Right cardiac atrium (tissue), 5 donors: ENCODE data around the gene TSPAN8. TPM values are rescaled to one million over a fixed set of nuclear protein-coding genes. Genes with fewer than 3 reads are reported as not detected.
"Not testable (repeated sequence)": the region's sequence is repeated elsewhere in the genome, so short reads cannot be mapped to it uniquely, and the experiment has no call there.

Experiments
- ATAC-seq, 2 donors: fragments of 200-7000 bp; cut with Tn5 transposase; one replicate each; pipeline versions ENCODE4 v1.8.0 to v1.9.1; 2020; ENCODE audit warnings: moderate library complexity in 2 of 2, mild to moderate bottlenecking in 1 of 2
- DNase-seq, 3 donors: peaks; one replicate each; pipeline ENCODE4 v3.0.0-alpha.2; 2020
- H3K27ac ChIP-seq: one replicate; pipeline ENCODE4 v1.5.1; 2013; ENCODE audit warnings: mild to moderate bottlenecking, low read length, control low read depth, moderate library complexity
- H3K27me3 ChIP-seq: one replicate; pipeline ENCODE4 v1.6.1; 2013; ENCODE audit not compliant: control insufficient read depth, insufficient read depth
- H3K4me1 ChIP-seq: one replicate; pipeline ENCODE4 v1.6.1; 2013; ENCODE audit warnings: low read length; ENCODE audit not compliant: control insufficient read depth, insufficient read depth
- H3K4me3 ChIP-seq: one replicate; pipeline ENCODE4 v1.5.1; 2013; ENCODE audit warnings: low read length, control low read depth
- H3K9me3 ChIP-seq: one replicate; pipeline ENCODE4 v1.6.1; 2013; ENCODE audit warnings: low read length; ENCODE audit not compliant: control insufficient read depth
- WGBS: extraction: QIAGEN DNeasy Blood & Tissue Kit; methylation state at CpG from one replicate; pipeline ENCODE4 v1.1.7; 2013; 5-methylcytosine and 5-hydroxymethylcytosine counted together
- intact Hi-C, 4 donors: fragments of 100-400 bp; cut with DNase I; formaldehyde crosslinking; loops; one replicate each; pipeline versions ENCODE4 v1.11.0 to v1.14.0; 2022 to 2023
- polyA plus RNA-seq: library from polyadenylated mRNA; stranded (reverse); fragments of 200-250 nt; gene quantifications from one replicate; pipeline ENCODE4 v1.2.3, GENCODE V29; 2013
- total RNA-seq, 4 donors: library from RNA; stranded (reverse); fragmentation: NEBNext Ultra II Directional; extraction: Animal tissue kit (Norgen Biotek cat#: 25700); gene quantifications; one replicate each; pipeline ENCODE4 v1.2.1, GENCODE V29; 2021
- donor health status: healthy with polysubstance abuse.
- donor health status: DM: no; HTN: yes; CAD: no.
- donor health status: DM: no; HTN: no; CAD: no.
- donor health status: DM: no; HTN: yes; CAD: no; lungs with severe emphysema.
- donor health status: DM: yes; HTN: yes; CAD: no.

TSPAN8 gene
- total and polyA plus RNA-seq, 5 donors: 1.5 to 5.5 (median 2.7) TPM

- no peaks in the 10 kb centered on the region for H3K9me3 ChIP-seq
- H3K27ac ChIP-seq: no peak overlapping the region
- H3K27me3 ChIP-seq: no peaks in the 10 kb centered on the region
- no peaks in the 10 kb centered on the region for H3K4me1 ChIP-seq
- ATAC-seq (no peak), DNase-seq (no peak)
- whole genome bisulfite sequencing: 39% methylated on average over 1 of the region's 1 CpG
- intact Hi-C loops: no loop called here
- H3K4me3 ChIP-seq: no peak overlapping the region
Measured at GRCh38 chr12:71128191-71128788, 29.5 kb downstream of the TSPAN8 start.

- 64% methylated on average over 1 of the region's 1 CpG for WGBS
- DNase-seq (no peak), ATAC-seq (no peak)
- Histone ChIP-seq H3K27ac (no peak overlapping the region), H3K27me3 (no peaks in the 10 kb centered on the region), H3K4me3 (no peak overlapping the region), H3K9me3 (no peaks in the 10 kb centered on the region), H3K4me1 (no peaks in the 10 kb centered on the region)
- intact Hi-C loops: no loop called here
Measured at GRCh38 chr12:71125949-71126348, 31.9 kb downstream of the TSPAN8 start.

- Histone ChIP-seq H3K4me3 (no peak overlapping the region), H3K9me3 (no peaks in the 10 kb centered on the region), H3K4me1 (no peaks in the 10 kb centered on the region), H3K27ac (no peak overlapping the region), H3K27me3 (no peaks in the 10 kb centered on the region)
- no peak for ATAC-seq
- 22% methylated on average over 2 of the region's 2 CpGs for WGBS
- intact Hi-C loops: no loop called here
- DNase-seq: no peak
Measured at GRCh38 chr12:71125515-71125914, 32.3 kb downstream of the TSPAN8 start.

- H3K4me3 ChIP-seq: no peak overlapping the region
- H3K9me3 ChIP-seq: no peaks in the 10 kb centered on the region
- no peaks in the 10 kb centered on the region for H3K4me1 ChIP-seq
- intact Hi-C loops: no loop called here
- no peak overlapping the region for H3K27ac ChIP-seq
- 56% methylated on average over 5 of the region's 5 CpGs for WGBS
- DNase-seq: no peak
- no peaks in the 10 kb centered on the region for H3K27me3 ChIP-seq
- ATAC-seq: no peak
Measured at GRCh38 chr12:71124835-71125460, 32.9 kb downstream of the TSPAN8 start.

GRCh38 chr12:71113148-71113547, 44.7 kb downstream of the TSPAN8 start:
- H3K4me3 ChIP-seq, H3K9me3 ChIP-seq, H3K27me3 ChIP-seq, intact Hi-C loops, DNase-seq, H3K4me1 ChIP-seq, ATAC-seq, H3K27ac ChIP-seq: not testable (repeated sequence)
- WGBS: 68% methylated on average over 1 of the region's 1 CpG

GRCh38 chr12:71109834-71110233, 48.0 kb downstream of the TSPAN8 start:
- H3K4me1 ChIP-seq: no peaks in the 10 kb centered on the region
- H3K27ac ChIP-seq: no peak overlapping the region
- intact Hi-C loops: no loop called here
- no peaks in the 10 kb centered on the region for H3K9me3 ChIP-seq
- no peaks in the 10 kb centered on the region for H3K27me3 ChIP-seq
- 90% methylated on average over 5 of the region's 5 CpGs for WGBS
- ATAC-seq (no peak), DNase-seq (no peak)
- no peak overlapping the region for H3K4me3 ChIP-seq

- 74% methylated on average over 3 of the region's 3 CpGs for WGBS
- intact Hi-C loops: no loop called here
- Histone ChIP-seq H3K4me3 (no peak overlapping the region), H3K27ac (no peak overlapping the region), H3K4me1 (no peaks in the 10 kb centered on the region), H3K9me3 (no peaks in the 10 kb centered on the region), H3K27me3 (no peaks in the 10 kb centered on the region)
- ATAC-seq: no peak
- DNase-seq: peak in 1 of 3 donors; percentile 24
Measured at GRCh38 chr12:71108355-71108754, 49.4 kb downstream of the TSPAN8 start.

- no peaks in the 10 kb centered on the region for H3K9me3 ChIP-seq
- H3K4me1 ChIP-seq: no peaks in the 10 kb centered on the region
- intact Hi-C loops: no loop called here
- DNase-seq (no peak), ATAC-seq (peak in 1 of 2 donors; percentile 52)
- no peak overlapping the region for H3K27ac ChIP-seq
- H3K4me3 ChIP-seq: no peak overlapping the region
- no peaks in the 10 kb centered on the region for H3K27me3 ChIP-seq
- 43% methylated on average over 1 of the region's 1 CpG for WGBS
Measured at GRCh38 chr12:71107936-71108335, 49.9 kb downstream of the TSPAN8 start.

- Histone ChIP-seq H3K4me1 (no peaks in the 10 kb centered on the region), H3K27me3 (no peaks in the 10 kb centered on the region), H3K4me3 (no peak overlapping the region), H3K27ac (no peak overlapping the region), H3K9me3 (no peaks in the 10 kb centered on the region)
- no peak for DNase-seq
- no peak for ATAC-seq
- intact Hi-C loops: no loop called here
Measured at GRCh38 chr12:71105956-71106355, 51.8 kb downstream of the TSPAN8 start.

- 65% methylated on average over 2 of the region's 2 CpGs for WGBS
- ATAC-seq (no peak), DNase-seq (no peak)
- Histone ChIP-seq H3K27ac (no peak overlapping the region), H3K4me3 (no peak overlapping the region), H3K4me1 (no peaks in the 10 kb centered on the region), H3K9me3 (no peaks in the 10 kb centered on the region), H3K27me3 (no peaks in the 10 kb centered on the region)
- intact Hi-C loops: no loop called here
Measured at GRCh38 chr12:71092290-71092689, 65.5 kb downstream of the TSPAN8 start.

- WGBS: 70% methylated on average over 1 of the region's 1 CpG
- ATAC-seq: no peak
- Histone ChIP-seq H3K27me3 (no peaks in the 10 kb centered on the region), H3K4me1 (no peaks in the 10 kb centered on the region), H3K27ac (no peak overlapping the region), H3K9me3 (no peaks in the 10 kb centered on the region), H3K4me3 (no peak overlapping the region)
- intact Hi-C loops: no loop called here
- no peak for DNase-seq
Measured at GRCh38 chr12:71090971-71091370, 66.8 kb downstream of the TSPAN8 start.

GRCh38 chr12:71085575-71085974, 72.2 kb downstream of the TSPAN8 start:
- DNase-seq: no peak
- Histone ChIP-seq H3K9me3 (no peaks in the 10 kb centered on the region), H3K4me1 (no peaks in the 10 kb centered on the region), H3K27me3 (no peaks in the 10 kb centered on the region), H3K27ac (no peak overlapping the region), H3K4me3 (no peak overlapping the region)
- WGBS: 86% methylated on average over 1 of the region's 1 CpG
- ATAC-seq: no peak
- intact Hi-C loops: no loop called here
